22Rv1 (cell line): ENCODE results near the gene VSTM4.

Source experiments
- H3K27ac ChIP-seq: fragments of 450-650 bp; 2 replicates; pipeline ENCODE4 v1.5.1; 2017
- CTCF ChIP-seq: fragments of 450-650 bp; IDR thresholded peaks from 2 replicates; pipeline ENCODE4 v1.5.1; 2017; ENCODE audit warnings: mild to moderate bottlenecking
- ZFX ChIP-seq: fragments of 450-650 bp; IDR thresholded peaks from 2 replicates; pipeline ENCODE4 v1.6.1; 2017; ENCODE audit warnings: antibody characterized with exemption, borderline replicate concordance

Gene VSTM4

GRCh38 chr10:49034925-49035324, 80.4 kb downstream of the VSTM4 start:
- no peak overlapping the region for H3K27ac ChIP-seq
- no peak for TF ChIP-seq CTCF

- TF ChIP-seq ZFX = no peak
- TF ChIP-seq CTCF = no peak
- H3K27ac ChIP-seq = no peak overlapping the region
These were observed 81.4 kb downstream of the VSTM4 start for GRCh38 chr10:49033939-49034338.

- TF ChIP-seq ZFX (no peak), CTCF (no peak)
- no peak overlapping the region for H3K27ac ChIP-seq
These were observed 85.7 kb downstream of the VSTM4 start for GRCh38 chr10:49029666-49030065.

GRCh38 chr10:49028639-49029038, 86.7 kb downstream of the VSTM4 start:
- no peak for TF ChIP-seq ZFX
- TF ChIP-seq CTCF = no peak
- no peak overlapping the region for H3K27ac ChIP-seq

GRCh38 chr10:49025347-49025983, 89.9 kb downstream of the VSTM4 start:
- TF ChIP-seq ZFX (no peak), CTCF (no peak)
- H3K27ac ChIP-seq = no peak overlapping the region

- TF ChIP-seq ZFX = no peak
- no peak for TF ChIP-seq CTCF
- no peak overlapping the region for H3K27ac ChIP-seq
These were observed 90.8 kb downstream of the VSTM4 start for GRCh38 chr10:49024484-49024883.

- H3K27ac ChIP-seq = no peak overlapping the region
- no peak for TF ChIP-seq CTCF
- no peak for TF ChIP-seq ZFX
These were observed 91.6 kb downstream of the VSTM4 start for GRCh38 chr10:49023752-49024151.
